ENCODE data around the gene MYO5A.

The MYO5A gene

GRCh38 chr15:52258461-52258860 lies 270.2 kb downstream of the MYO5A start:
- DNase-seq (ENCODE audit: extremely low read depth, low read depth) = no peak
- TF ChIP-seq, protein P1, sequence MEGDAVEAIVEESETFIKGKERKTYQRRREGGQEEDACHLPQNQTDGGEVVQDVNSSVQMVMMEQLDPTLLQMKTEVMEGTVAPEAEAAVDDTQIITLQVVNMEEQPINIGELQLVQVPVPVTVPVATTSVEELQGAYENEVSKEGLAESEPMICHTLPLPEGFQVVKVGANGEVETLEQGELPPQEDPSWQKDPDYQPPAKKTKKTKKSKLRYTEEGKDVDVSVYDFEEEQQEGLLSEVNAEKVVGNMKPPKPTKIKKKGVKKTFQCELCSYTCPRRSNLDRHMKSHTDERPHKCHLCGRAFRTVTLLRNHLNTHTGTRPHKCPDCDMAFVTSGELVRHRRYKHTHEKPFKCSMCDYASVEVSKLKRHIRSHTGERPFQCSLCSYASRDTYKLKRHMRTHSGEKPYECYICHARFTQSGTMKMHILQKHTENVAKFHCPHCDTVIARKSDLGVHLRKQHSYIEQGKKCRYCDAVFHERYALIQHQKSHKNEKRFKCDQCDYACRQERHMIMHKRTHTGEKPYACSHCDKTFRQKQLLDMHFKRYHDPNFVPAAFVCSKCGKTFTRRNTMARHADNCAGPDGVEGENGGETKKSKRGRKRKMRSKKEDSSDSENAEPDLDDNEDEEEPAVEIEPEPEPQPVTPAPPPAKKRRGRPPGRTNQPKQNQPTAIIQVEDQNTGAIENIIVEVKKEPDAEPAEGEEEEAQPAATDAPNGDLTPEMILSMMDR (IDR thresholded peaks at IDR 0.05; ENCODE audit: low read depth, low read length, missing control alignments) = no peak
- H3K4me3 ChIP-seq (replicated peaks; ENCODE audit: low read depth, low read length) = no peak overlapping the region

DNA sequence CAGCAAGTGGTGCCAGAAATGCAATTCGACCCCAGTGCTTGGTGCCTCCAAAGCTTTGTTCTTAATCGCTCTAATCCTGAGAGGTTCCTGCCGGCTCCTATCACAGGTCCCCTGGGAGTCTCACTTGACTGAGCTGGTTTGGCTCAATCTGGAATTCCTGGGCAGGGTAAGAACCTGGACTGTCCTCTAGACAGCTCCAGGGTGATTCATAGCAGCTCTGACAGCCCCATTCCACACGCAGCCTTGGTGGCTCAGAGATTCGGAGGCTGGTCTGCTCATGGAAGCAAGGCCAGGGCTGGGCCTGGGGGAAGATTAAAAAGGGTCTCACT lies 271.0 kb downstream of the MYO5A start:
- no peak for DNase-seq (ENCODE audit: extremely low read depth, low read depth)
- H3K4me3 ChIP-seq (replicated peaks; ENCODE audit: low read depth, low read length) = no peak overlapping the region
- TF ChIP-seq, protein P1 (IDR thresholded peaks at IDR 0.05; ENCODE audit: low read depth, low read length, missing control alignments) = no peak
